NCI-H2196 treated with DMSO at 0.1 percent for 48 hours (cell line): ENCODE measurements around the gene HGFAC.

ENCODE experiments used
- DNase-seq: peaks from one replicate; lab custom pipeline; 2025; ENCODE audit not compliant: unreplicated experiment; lab: John Stamatoyannopoulos, UW

HGFAC gene

DNA sequence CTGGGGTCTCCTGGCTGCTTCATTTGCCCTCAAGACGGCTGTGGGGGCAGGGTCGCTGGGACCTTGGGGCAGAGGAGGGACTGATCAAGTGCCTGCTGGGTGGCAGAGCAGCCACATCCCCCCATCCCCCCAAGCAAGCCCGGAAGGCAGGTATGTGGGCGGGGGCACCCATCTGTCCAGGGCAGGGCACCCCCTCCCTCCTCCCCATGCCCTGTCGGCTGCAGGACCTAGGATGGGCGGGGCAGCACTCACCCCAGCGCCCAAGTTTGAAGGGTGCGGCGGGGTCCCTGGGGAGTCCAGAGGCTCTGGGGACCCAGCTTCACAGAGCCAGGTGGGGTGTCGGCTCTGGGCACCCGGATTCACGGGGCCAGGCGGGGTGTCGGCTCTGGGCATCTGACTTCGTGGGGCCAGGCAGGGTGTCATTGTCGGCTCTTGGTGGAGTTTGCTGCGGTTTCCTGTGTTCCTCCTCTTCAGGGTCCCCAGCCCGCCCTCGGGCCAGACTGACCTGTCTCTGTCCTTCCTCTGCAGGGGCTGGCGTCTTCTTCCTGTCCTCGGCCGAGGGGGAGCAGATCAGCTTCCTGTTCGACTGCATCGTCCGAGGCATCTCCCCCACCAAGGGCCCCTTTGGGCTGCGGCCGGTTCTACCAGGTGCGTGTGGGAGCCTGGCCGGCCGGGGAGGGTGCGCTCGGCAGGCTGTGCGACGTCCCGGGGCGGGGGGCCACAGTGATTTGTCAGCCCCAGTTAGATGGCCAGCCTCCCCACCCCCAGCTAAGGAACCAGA, 43.4 kb downstream of the HGFAC start:
- DNase-seq, result no peak

DNA sequence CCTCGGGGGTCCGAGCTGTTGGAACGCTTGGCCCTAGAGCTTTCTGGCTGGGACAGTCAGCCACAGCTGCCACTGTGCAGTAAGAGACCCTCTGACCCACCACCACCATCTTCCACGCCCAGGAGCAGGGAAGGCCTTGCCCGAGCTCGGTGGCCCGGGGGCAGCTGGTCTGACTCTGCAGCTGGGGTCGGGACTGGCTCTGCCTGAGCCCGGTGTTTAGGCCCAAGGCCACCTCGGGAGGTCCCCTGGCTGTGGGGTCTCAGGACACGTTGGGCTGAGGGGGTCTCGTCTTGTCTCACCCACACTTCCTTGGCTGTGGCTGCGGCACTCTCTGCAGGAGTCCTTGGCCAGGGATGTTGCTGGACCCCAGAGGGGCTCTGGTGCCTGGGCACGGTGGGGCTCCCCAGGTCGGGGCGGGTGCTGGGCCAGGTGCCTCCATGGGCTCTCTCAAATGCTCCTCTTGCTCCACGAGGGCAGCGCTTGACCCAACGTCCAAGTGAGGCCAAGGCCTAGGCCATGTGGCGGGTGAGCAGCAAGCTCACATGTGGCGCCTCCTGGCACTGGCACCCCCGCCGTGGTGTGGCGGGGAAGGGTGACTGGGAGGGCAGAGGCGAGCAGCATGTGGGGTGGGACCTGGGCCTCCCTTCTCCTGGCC, 44.2 kb downstream of the HGFAC start:
- DNase-seq, result no peak

DNA sequence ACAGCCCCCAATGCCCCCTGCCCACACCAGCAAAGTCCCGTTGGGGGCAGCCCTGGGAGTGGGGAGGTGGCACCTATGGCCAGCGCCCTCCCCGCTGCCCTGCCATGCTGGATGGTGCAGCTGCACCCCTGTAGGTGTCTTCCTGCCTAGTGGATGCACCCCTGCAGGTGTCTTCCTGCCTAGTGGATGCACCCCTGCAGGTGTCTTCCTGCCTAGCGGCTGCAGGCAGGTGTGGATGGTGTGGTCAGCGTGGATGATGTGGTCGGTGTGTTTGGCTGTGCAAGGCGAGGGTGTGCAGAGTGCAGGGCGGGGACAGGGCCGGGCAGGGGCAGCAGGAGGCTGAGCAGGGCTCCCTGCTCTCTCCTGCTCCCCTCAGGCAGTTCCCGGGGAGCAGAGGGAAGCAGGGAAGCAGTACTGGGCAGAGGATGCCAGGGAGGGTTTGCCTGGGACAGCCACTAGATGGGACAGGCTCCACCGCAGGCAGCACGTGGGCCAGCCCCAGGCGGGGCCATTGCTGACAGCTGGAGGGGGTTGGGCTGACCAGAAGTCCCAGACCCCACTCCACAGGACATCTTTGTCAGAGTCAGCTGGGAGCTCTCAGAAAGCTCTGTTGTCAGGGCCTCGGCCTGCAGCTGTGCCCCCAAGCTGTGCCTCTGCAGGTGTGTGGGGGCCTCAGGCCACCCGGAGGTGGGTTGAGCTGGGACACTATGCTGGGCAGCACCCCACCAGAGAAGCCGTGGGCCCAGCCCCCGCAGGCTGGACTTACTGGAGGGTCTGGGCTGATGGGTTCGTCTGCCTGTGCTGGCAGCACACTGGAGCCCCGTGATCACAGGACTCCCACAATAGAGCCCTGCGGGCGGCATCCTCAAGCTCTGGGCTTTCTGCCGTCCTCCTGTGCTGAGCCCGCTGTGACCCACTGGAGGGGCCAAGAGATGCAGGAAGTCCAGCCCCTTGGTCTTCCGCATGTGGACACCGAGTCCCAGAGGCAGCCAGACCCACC, 45.1 kb downstream of the HGFAC start:
- DNase-seq, result no peak

DNA sequence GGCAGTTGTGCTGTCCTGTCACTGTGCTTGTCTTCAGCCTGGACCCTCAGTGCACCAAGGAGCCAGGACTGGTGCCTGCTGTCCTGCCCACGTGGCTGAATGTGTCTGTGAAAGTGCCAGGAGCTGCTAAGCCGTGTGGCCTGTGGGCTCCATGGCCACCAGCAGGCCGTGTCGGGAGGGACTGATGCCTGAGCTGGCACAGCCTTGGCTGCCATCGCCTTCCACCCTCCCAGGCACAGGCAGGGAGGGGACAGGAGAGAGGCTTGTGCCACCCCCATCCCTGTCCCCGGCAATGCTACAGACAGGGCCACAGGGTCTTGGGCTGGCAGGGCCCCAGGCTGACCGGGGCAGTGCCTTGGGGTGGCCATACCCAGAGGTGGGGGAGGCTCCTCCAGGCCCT, 46.1 kb downstream of the HGFAC start:
- DNase-seq, result no peak

DNA sequence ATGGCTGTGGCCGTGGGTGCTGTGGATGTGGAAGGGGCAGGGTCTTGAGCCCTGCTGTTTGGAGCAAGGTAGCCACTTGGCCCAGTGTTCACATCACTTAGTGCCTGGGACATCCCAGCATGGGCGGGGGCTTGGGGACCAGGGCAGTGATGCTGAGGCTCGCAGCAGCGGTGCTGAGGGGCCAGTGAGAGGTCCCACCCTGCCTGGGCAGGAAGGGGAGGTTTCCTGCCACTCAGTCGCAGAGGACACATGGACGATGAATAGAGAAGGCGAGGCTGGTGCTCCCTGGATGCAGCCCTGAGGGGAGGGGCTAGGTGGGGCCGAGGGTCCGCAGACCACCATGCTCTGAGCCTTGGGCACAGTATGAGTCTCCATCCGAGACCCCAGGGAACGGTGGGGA, 47.1 kb downstream of the HGFAC start:
- DNase-seq, result no peak

DNA sequence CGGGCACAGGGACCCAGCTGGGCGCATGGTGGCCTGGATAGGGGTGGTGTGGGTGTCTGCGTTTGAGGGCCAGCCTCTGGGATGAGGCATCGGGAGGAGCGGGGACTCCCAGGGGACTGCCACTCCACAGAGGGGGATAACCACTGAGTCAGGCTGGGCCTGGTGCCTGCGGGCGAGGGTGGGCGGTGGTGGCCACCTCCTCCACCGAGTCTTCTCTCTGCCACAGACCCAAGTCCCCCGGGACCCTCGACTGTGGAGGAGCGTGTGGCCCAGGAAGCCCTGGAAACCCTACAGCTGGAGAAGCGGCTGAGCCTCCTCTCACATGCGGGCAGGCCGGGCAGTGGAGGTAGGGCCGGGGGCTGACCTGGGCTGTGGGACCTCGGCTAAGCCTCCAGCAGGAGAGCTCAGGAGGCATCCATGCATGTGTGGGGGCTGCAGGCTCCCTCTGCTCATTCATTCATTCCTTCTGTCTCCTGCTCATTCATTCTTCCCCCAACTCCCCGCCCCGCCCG, 47.7 kb downstream of the HGFAC start:
- DNase-seq, result no peak

DNA sequence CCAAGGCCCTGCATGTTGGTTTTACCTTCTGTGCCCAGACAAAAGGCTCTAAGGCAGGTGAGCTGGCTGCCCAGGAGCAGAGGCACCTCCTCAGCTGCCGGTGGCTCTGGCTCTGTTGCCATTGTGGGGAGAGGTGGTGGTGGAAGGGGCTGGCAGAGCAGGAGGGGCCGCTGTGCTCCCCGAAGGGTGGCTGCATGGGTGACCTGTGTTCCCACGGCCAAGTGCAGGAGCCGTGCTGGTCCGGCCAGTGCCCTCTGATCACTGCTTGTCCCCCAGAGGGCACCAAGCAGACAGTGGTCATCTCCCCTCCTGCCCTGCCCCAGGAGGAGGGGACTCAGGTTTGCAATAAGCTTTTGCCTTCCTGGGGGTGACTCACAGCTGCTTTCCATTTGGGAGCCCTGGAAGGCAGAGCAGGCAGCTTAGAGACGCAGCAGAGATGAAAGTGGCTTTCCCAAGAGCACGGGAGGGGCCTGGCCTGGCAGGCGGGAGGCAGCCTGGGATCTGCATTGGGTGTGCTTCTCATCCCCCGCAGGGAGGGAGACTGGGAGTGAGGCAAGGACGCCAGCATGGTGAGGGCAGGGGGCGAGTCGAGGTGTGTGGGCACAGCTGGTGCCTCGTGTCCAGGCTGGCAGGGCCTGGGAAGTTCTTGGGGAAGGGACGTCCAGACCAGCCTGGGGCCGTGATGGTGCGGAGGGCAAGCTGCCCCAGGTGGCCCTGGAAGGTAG, 50.1 kb downstream of the HGFAC start:
- no peak for DNase-seq

DNA sequence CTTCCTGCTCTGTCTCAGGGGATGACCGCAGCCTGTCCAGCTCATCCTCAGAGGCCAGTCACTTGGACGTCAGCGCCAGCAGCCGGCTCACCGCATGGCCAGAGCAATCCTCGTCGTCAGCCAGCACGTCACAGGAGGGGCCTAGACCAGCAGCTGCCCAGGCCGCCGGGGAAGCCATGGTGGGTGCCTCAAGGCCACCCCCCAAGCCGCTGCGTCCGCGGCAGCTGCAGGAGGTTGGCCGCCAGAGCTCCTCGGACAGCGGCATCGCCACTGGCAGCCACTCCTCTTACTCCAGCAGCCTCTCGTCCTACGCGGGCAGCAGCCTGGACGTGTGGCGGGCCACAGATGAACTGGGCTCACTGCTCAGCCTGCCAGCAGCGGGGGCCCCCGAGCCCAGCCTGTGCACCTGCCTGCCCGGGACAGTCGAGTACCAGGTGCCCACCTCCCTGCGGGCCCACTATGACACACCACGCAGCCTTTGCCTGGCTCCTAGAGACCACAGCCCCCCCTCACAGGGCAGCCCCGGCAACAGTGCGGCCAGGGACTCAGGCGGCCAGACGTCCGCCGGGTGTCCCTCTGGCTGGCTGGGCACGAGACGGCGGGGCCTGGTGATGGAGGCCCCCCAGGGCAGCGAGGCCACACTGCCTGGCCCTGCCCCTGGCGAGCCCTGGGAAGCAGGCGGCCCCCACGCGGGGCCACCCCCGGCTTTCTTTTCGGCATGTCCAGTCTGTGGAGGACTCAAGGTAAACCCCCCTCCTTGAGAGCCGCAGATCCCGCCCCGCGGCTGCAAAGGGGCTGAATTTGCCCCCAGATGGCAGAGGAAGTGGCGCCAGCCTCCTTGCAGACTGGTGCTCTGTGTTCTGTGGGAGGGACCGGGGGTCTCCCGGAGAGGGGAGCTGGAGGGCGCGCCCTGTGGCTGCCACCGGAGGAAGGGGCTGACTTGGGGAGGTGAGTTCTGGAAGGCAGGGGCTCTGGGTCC, 51.3 kb downstream of the HGFAC start:
- no peak for DNase-seq

DNA sequence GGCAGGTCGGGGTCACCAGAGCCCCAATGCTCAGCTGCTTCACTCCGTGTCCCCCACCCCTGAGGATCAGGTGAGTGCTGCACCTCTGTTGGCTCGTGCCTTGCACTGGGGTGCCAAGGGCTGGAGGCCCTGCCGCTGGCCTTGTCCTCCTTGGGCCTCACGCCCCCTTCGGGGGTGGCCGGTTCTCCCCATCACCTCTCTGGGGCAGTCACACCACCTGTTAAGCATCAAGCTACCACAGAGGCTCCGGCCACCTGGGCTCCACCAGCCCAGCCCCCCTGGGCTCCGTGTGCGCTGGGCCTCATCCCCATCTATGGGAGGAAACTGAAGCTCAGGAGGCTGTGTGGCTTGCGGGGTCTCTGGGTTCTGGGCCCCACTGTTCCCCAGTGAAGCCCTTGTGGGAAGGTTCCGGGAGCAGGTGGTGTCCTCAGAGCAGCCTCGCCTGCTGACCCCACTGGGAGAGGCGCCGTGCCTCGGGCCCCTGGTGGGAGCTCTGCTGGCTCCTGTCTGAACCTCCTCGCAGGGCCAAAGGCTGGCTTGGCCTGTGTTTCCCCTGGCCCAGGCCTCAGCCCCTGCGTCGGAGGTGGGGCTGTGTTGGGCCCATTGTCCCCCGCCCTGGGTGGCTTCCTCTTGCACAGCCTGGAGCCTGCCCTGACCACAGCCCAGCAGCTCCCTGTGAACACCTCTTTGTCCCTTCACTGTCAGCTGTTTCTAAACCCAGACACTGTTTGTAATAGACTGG, 52.1 kb downstream of the HGFAC start:
- no peak for DNase-seq

DNA sequence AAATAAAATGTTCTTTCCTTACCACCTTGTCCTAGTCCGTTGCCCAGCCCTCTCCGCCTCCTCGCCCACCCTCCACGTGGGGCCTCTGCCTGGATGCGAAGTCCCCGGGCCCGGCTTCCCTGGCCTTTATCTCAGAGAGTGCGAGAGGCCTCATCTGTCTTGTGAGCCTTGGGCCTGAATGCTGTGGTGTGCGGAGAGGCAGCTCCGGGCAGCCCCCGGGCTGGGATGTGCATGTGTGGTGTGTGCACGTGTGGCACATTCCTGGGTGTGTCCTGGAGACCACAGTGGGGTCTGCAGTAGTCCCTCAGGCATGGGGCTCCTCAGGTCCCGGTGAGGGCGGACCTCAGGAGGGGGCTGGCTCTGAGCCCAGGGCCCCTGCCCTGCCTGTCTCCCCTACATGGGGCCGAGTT, 52.7 kb downstream of the HGFAC start:
- no peak for DNase-seq

DNA sequence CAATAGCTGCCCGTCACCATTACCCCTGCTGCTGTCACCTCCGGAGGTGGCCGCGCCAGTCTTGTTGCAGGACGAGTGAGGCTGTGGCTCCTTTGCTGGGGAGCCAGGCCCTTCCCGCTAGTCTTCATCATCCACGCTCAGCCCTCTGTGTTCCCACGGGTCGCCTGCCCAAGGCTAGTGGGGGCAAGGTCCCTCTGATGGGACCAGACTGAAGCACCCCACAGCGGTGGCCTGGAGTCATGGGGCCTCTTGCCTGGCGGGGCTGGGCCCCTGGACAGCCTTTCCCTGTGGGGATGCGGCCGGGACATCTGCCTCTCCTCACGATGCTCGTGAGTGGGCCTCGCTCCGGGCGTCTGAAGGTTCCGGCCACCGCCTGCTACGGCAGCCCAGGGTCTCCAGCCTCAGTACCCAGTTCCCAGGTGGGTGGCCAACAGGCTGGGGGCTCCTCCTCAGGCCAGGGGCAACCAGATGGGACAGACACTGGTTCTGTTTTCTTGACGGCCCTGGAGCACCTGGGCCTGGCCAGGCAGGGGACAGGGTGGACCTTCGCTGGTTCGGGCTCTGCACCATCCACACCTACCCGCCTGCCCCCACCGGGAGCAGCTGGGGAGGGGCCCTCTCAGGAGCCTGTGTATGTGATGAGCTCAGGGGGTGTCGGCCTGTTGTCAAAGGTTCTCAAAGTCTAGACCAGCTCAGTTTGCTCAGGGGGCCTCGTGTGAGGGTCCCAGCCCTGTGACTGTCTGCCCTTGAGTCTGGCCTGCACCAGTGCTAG, 53.6 kb downstream of the HGFAC start:
- no peak for DNase-seq

DNA sequence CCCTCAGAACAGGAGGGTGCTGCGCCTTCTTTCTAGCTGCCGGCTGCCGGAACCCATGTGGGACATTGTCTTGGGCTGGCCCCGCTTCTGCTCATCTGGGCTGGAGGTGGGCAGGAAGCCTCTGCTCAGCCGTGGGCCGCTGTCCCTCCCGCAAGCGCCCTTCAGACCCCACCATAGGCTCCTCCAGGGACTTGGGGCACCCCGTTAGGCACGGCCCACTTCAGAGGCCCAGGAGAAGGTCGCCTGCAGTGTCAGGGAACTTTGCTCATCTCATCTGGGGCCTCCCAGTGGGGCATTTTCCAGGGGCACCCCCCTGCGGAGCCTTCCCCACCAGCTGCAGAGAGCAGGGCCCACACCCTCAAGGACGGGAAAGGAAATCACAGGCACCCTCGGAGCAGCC, 54.3 kb downstream of the HGFAC start:
- DNase-seq, result no peak

DNA sequence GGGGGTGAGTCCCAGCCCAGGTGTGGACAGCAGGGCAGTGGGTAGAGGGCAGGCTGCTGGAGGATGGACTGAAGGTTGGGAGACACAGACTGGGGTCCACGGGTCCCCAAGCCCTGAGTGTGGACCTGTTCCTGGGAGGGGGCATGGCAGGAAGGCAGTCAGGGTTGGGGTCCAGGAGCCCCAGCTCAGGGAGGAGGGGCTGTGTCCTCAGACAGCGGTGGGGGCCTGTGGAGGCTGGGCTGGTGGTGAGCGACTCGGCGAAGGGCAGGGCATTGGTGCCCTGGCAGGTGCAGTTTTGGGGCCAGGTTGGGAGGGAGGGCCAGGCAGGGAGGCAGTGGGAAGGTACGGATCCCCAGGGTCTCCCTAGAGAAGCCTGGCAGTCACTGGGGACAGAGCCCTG, 55.3 kb downstream of the HGFAC start:
- DNase-seq, result no peak

DNA sequence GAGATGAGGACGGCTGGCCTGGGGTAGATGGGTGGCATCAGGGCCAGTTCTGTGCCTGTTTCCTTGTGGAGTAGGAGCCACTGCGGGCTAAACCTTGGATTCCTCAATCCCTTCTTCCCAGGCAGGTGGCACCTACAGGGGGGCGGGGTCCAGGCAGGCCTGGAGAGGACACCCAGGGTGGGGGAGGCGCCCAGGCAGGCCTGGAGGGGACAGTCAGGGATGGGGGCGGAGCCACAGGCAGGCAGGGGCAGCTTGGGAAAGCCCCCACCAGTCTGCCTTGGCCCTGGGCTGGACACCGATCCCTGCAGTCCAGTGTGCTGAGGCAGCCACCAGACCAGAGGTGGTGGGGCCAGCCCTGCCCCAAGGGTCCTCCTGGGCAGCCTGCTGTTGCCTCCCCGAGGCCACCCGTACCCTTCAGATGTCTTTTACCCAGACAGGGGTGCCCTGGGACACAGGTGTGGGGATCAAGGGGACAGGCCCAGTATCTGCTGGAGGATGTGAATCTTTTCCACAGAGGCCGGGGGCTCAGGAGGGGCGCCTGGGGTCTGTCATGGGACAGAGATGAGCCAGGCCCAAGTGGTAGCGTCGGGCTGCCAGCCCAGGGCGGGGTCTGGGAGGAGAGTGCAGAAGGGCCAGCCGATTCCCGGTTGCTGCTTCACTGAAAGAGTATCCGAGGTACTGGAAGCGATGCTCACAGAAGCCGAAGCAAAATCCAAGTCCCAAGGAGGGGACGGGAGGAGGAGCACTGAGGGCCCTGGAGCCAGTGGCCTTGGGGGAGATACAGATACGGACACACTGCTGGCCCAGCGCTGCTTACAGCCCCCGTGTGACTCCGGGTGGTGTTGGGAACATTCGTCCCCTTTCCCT, 56.0 kb downstream of the HGFAC start:
- DNase-seq, result no peak

DNA sequence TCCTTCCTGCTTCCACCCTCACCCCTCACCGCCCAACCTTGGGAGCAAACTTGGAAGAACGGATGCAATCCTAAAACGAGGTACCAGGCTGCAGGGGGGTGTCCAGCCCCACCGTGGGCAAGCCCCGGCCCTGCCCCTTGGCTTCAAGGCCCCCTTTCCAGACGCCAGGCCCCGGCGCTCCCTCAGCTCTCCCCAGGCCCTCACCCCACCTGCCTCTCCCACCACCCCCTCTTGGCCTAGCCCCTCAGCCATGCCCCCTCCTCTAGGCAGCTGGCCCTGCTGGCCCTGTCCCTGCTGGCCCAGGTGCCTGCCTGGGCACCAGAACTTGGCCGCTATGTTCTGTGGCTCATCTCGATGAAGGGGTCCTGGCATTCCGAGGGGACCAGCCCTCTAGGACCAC, 56.6 kb downstream of the HGFAC start:
- no peak for DNase-seq
